ENCODE results near the gene AP2M1. TPM values are rescaled to one million over a fixed set of nuclear protein-coding genes. Genes with fewer than 3 reads are reported as not detected.
A peak's percentile ranks its signal among the peaks of the same experiment; 100 is the strongest.

The AP2M1 gene
- total RNA-seq, 1 experiment from 2014 or later = 335 TPM

DNA sequence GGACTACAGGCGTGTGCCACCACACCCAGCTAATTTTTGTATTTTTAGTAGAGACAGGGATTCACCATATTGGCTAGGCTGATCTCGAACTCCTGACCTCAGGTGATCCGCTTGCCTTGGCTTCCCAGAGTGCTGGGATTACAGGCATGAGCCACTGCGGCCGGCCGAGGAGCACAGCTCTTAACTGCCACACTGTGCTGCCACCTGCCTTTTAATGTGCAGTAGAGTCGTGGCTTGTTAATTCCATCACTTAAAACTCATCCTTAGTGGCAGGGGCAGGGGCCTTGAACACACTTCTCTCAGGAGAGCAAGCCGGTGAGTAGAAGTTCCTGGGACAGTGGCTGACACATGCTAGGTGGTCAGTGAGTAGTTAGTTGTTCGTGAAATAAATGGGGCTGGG is 23.9 kb downstream of the AP2M1 start:
- ATAC-seq = 0 out of 2 replicates have a peak, but pooled peaks have one; percentile 12
- intact Hi-C loops (cut with micrococcal nuclease; ENCODE audit: unreplicated experiment) (no loop called here), in situ Hi-C loops (cut with HindIII; ENCODE audit: low pct_unique_long_range_greater_than_20kb, low sequenced_read_pairs) (no loop called here)
- no peak for DNase-seq (ENCODE audit: low read depth, low spot score)
- ChIA-PET POLR2A (interaction anchor here (0.7 kb wide), 1 partner anchor 13 kb away, joined by 3 read pairs; no protein-coding TSS in a partner anchor), CTCF (no interaction called here)
- H3K4me1 ChIP-seq (ENCODE audit: control insufficient read depth, insufficient read depth, low read length) = no peaks in the 10 kb centered on the region
- TF ChIP-seq, protein P1, sequence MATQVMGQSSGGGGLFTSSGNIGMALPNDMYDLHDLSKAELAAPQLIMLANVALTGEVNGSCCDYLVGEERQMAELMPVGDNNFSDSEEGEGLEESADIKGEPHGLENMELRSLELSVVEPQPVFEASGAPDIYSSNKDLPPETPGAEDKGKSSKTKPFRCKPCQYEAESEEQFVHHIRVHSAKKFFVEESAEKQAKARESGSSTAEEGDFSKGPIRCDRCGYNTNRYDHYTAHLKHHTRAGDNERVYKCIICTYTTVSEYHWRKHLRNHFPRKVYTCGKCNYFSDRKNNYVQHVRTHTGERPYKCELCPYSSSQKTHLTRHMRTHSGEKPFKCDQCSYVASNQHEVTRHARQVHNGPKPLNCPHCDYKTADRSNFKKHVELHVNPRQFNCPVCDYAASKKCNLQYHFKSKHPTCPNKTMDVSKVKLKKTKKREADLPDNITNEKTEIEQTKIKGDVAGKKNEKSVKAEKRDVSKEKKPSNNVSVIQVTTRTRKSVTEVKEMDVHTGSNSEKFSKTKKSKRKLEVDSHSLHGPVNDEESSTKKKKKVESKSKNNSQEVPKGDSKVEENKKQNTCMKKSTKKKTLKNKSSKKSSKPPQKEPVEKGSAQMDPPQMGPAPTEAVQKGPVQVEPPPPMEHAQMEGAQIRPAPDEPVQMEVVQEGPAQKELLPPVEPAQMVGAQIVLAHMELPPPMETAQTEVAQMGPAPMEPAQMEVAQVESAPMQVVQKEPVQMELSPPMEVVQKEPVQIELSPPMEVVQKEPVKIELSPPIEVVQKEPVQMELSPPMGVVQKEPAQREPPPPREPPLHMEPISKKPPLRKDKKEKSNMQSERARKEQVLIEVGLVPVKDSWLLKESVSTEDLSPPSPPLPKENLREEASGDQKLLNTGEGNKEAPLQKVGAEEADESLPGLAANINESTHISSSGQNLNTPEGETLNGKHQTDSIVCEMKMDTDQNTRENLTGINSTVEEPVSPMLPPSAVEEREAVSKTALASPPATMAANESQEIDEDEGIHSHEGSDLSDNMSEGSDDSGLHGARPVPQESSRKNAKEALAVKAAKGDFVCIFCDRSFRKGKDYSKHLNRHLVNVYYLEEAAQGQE (IDR thresholded peaks at IDR 0.05; ENCODE audit: insufficient read depth in 1 of 2, low read depth in 2 of 2, low read length in 1 of 2) = no peak
- no peak for TF ChIP-seq SIN3A (IDR thresholded peaks at IDR 0.05; ENCODE audit: borderline replicate concordance, insufficient read depth, low read depth, low read length)
- no peak for TF ChIP-seq TCF7L2 (IDR thresholded peaks at IDR 0.05; ENCODE audit: low read depth, low read length)
- no peaks in the 10 kb centered on the region for H3K27me3 ChIP-seq (ENCODE audit: control insufficient read depth, insufficient read depth, low read length)
- H3K4me3 ChIP-seq (ENCODE audit: low read depth in 2 of 2, low read length in 2 of 2) = no peak overlapping the region
- H3K9me3 ChIP-seq (ENCODE audit: control insufficient read depth, insufficient read depth, low read depth, low read length) = no peaks in the 10 kb centered on the region
- peaks cover 4% of the 10 kb centered on the region; the same call in 1 of the 2 replicates for H3K36me3 ChIP-seq (ENCODE audit: control insufficient read depth, insufficient read depth, low read length)
- no TSS peak for BruUV-seq (replicated peaks)
- H3K27ac ChIP-seq (ENCODE audit: low read length) = no peak overlapping the region

DNA sequence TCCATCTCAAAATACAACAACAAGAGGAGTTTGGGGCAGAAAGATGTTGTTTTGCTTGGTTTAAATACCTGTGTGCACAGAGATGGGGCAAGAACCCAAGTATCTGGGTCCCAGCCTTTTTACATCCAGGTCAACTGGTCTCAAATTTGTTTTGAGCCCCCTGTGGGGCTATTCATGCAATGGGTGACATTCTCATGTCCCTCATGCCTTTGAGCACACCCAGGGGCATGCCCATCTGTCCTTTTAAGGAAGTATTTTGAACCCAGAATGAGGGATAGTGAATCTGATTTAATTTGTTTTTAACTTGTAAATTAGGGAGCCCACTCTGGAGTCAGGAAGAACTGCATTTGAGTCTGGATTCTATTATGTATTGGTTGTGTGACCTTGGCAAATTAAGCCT is 26.2 kb downstream of the AP2M1 start:
- CTCF ChIA-PET = no interaction called here
- Histone ChIP-seq H3K27ac (ENCODE audit: low read length) (no peak overlapping the region), H3K9me3 (ENCODE audit: control insufficient read depth, insufficient read depth, low read depth, low read length) (no peaks in the 10 kb centered on the region), H3K36me3 (ENCODE audit: control insufficient read depth, insufficient read depth, low read length) (no peaks in the 10 kb centered on the region), H3K4me3 (ENCODE audit: low read depth in 2 of 2, low read length in 2 of 2) (no peak overlapping the region), H3K4me1 (ENCODE audit: control insufficient read depth, insufficient read depth, low read length) (no peaks in the 10 kb centered on the region), H3K27me3 (ENCODE audit: control insufficient read depth, insufficient read depth, low read length) (no peaks in the 10 kb centered on the region)
- intact Hi-C loops (cut with micrococcal nuclease; ENCODE audit: unreplicated experiment) = no loop called here
- TF ChIP-seq SIN3A (IDR thresholded peaks at IDR 0.05; ENCODE audit: borderline replicate concordance, insufficient read depth, low read depth, low read length) (no peak), POLR2AphosphoS5 (IDR thresholded peaks at IDR 0.05; ENCODE audit: low read depth, low read length) (no peak)
- TF ChIP-seq, protein P2, sequence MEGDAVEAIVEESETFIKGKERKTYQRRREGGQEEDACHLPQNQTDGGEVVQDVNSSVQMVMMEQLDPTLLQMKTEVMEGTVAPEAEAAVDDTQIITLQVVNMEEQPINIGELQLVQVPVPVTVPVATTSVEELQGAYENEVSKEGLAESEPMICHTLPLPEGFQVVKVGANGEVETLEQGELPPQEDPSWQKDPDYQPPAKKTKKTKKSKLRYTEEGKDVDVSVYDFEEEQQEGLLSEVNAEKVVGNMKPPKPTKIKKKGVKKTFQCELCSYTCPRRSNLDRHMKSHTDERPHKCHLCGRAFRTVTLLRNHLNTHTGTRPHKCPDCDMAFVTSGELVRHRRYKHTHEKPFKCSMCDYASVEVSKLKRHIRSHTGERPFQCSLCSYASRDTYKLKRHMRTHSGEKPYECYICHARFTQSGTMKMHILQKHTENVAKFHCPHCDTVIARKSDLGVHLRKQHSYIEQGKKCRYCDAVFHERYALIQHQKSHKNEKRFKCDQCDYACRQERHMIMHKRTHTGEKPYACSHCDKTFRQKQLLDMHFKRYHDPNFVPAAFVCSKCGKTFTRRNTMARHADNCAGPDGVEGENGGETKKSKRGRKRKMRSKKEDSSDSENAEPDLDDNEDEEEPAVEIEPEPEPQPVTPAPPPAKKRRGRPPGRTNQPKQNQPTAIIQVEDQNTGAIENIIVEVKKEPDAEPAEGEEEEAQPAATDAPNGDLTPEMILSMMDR (IDR thresholded peaks at IDR 0.05) = no peak
- POLR2A ChIA-PET = no interaction called here
- no peak for DNase-seq (ENCODE audit: low read depth, low spot score)
- in situ Hi-C loops (cut with HindIII; ENCODE audit: low pct_unique_long_range_greater_than_20kb, low sequenced_read_pairs) = no loop called here
- BruUV-seq (replicated peaks) = no TSS peak
- no peak for ATAC-seq

DNA sequence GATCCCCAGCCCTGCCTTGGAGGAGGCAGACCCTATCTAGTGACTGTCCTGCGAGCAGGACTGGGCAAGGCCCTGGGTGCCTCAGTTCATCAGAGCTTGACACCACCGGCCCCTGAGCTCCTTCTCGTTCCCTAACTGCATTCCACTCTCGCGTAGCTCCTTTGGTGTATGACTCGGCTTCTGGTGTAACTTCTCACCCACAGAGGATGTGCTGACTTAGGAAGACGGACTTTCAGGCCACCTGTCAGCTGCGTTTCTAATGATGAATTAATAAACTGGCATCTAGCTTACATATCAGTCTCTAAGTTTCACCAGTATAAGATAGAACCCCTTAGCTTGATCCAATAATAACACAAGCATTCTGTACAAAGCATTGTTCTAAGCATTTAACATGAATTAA is 28.9 kb downstream of the AP2M1 start:
- intact Hi-C loops (cut with micrococcal nuclease; ENCODE audit: unreplicated experiment) (no loop called here), in situ Hi-C loops (cut with HindIII; ENCODE audit: low pct_unique_long_range_greater_than_20kb, low sequenced_read_pairs) (no loop called here)
- no TSS peak for BruUV-seq (replicated peaks)
- H3K4me3 ChIP-seq (ENCODE audit: low read depth in 2 of 2, low read length in 2 of 2) = no peak overlapping the region
- H3K36me3 ChIP-seq (ENCODE audit: control insufficient read depth, insufficient read depth, low read length) = no peaks in the 10 kb centered on the region
- ATAC-seq (no peak), DNase-seq (ENCODE audit: low read depth, low spot score) (no peak)
- no peak overlapping the region for H3K27ac ChIP-seq (ENCODE audit: low read length)
- CTCF ChIA-PET = interaction anchor here (0.6 kb wide), 1 partner anchor 23 kb away, joined by 9 read pairs; no protein-coding TSS in a partner anchor
- H3K4me1 ChIP-seq (ENCODE audit: control insufficient read depth, insufficient read depth, low read length) = no peaks in the 10 kb centered on the region
- no peaks in the 10 kb centered on the region for H3K9me3 ChIP-seq (ENCODE audit: control insufficient read depth, insufficient read depth, low read depth, low read length)
- H3K27me3 ChIP-seq (ENCODE audit: control insufficient read depth, insufficient read depth, low read length) = no peaks in the 10 kb centered on the region
- POLR2A ChIA-PET = interaction anchor here (0.5 kb wide), 1 partner anchor 14 kb away, joined by 4 read pairs; no protein-coding TSS in a partner anchor
- no peak for TF ChIP-seq TCF7L2 (IDR thresholded peaks at IDR 0.05; ENCODE audit: low read depth, low read length)
- TF ChIP-seq, protein P1 (IDR thresholded peaks at IDR 0.05; ENCODE audit: insufficient read depth in 1 of 2, low read depth in 2 of 2, low read length in 1 of 2) = no peak
- TF ChIP-seq, protein P2 (IDR thresholded peaks at IDR 0.05) = no peak
- TF ChIP-seq SIN3A (IDR thresholded peaks at IDR 0.05; ENCODE audit: borderline replicate concordance, insufficient read depth, low read depth, low read length) = no peak
- TF ChIP-seq POLR2AphosphoS5 (IDR thresholded peaks at IDR 0.05; ENCODE audit: low read depth, low read length) = no peak
